Endothelial cell of hepatic sinusoid (primary cell): ENCODE data around the gene C1QL2.

ENCODE experiments used
- in situ Hi-C: cut with HindIII; loops from 2 replicates; pipeline ENCODE4 v1.10.0; 2017; ENCODE audit warnings: low sequenced_read_pairs

C1QL2 gene

GRCh38 chr2:119179991-119180390 is 21.4 kb upstream of the C1QL2 start:
- in situ Hi-C loops, result loop anchor here (5.0 kb wide), 1 partner anchor 63 kb away; no protein-coding TSS in a partner anchor

DNA sequence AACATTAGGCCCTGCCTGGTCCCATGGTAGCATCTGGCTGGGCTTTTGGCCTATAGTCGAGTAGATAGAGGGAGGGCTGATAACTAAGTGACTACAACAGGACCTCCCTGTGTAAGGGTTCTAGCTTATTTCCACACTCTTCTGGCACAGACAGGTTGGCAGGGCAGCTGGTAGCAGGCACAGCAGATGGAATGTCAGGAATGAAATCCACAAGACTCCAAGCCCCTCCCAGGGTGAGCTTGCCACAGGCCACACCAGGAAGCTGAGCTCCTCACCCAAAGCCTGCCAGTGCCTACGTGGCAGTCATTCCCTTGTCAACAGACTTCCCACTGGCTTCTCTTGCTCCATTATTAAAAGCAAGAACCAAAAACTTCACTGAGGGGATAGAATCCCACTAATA is 20.7 kb upstream of the C1QL2 start:
- in situ Hi-C loops, result no loop called here

DNA sequence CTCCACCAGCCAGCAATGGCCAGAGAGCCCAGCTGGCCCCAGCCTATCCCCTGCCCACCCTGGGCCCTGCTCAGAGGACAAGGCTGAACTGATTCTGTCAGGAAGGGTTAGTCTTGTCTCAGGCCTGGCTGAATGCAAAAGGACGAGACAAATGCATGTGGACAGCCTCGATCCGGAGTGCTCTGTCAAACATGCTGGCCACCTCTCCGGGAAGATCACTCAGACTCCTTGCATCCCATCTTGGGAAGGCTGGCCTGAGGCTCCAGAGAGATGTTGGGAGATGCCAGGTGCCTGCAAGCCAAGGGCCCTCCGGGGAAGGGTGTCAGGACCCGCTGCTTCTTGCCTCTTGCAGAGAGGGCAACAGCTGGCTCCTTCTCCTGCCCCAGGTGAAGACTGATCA is 20.2 kb upstream of the C1QL2 start:
- in situ Hi-C loops, result no loop called here

GRCh38 chr2:119177838-119178190 is 19.3 kb upstream of the C1QL2 start:
- in situ Hi-C loops, result no loop called here

DNA sequence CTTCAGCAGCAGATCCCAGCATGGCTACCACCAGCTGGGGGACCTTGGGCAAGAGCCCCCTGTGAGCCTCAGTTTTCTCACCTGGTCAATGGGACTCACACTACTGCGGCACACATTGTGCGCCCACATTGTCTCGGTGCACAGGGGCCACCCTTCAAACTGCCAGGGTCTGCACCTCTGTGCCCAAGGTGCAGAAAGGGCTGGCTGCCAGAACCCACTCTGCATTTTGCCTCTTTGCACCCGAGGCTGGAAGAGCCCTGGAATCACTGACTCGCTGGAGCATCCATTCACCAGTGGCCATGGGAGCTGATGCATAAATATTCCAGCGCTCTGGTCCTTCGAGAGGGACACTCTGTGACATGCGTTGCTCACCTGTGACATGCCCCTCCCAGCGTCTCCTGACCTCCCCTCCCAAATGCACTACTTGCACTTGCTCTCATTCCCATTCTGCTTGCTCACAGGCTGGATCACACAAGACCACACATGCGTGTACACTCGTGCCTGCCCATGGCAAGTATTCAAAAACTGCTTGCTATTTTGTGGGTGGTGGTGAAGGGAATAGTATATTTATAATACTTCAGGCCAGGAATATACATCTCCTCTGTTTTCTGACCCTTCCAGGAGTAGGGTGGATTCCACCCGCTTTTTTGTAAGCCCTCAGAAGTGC is 18.8 kb upstream of the C1QL2 start:
- in situ Hi-C loops, result no loop called here

DNA sequence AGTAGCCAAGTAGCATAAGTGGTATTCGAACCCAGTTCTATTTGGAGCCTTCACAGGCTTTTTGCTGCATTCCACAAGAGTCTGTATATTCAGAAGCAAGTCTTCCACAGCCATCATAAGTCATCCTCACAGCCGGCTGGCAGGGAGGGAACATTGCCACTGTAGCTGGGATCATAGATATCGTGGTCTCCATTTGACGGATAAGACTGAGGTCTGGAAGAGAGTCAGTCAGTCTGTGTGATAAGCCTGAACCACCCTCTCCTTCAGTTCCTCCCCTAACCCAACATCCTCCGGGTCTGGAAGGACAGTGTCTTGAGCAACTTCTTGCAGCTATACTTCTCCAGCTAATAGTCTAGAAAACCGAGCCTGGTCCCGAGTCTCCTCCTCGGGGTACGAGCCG is 17.0 kb upstream of the C1QL2 start:
- in situ Hi-C loops, result no loop called here

DNA sequence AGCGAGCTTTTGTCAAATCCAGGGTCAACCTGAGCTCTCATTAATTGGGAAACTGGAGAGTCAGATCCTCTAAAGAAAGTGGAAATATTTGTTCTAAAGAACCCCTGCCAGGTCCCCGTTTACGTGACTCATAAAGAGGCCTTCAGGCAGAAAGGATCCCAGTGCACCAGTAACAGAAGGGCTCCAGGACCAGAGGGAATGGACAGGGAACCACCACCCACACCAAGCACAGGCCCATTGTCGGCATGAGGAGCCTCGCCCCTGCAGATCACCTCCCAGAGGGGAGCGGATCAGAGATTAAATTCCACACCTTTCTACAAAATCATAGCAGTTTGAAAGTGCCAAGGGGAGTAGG is 16.4 kb upstream of the C1QL2 start:
- in situ Hi-C loops, result no loop called here

DNA sequence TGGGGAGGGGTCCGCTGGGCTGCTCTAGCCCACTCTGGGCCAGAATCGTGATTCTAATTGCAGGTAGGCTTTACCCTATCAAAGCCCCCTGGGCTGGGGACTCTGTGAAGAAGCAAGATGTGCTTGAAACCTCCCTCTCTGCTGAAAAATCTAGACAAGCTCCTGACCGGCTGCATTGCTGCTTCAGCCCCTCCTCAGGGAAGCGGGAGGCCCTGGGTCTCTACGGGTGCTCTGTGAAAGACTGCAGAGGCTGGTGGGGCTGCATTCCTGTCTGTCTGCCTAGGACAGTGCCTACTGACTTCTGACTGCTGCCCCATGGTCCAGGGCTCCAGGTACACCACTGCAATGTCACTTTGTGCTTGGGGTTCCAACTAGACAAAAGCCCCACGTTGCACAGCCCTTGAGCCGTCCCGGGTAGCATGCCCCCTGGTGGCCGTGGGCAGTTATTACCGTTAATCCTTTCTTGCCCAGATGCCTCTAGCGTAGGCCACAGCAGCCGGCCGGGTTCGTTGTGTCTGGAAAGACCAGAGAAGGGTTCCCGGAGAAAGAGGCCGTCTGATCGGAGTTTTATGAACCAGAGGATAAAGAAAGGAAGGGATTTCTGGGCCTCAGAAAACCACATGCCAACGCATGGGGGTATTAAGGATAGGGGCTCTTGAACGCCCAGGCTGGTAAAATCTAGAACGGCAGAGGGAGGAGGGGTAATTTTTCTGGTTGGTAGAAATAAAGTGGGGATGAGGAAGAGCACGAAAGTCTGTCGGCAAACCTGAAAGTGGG is 15.9 kb upstream of the C1QL2 start:
- in situ Hi-C loops, result no loop called here

DNA sequence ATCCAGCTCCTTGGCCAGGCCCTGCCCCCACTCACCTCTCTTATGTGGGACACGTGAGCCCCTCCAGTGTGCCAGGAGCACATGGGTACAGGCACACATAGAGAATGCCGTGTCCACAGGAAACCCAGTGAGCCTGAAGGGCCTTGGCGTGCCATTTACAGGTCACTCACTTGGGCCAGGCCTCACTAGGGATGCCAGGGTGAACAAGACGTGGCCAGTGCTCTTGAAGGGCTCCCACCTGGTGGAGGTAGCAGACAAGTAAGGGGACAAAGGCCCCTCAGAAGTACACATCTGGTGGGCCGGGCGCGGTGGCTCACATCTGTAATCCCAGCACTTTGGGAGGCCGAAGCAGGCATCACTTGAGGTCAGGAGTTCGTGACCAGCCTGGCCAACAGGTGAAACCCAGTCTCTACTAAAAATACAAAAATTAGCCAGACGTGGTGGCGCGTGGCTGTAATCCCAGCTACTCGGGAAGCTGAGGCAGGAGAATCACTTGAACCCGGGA is 15.1 kb upstream of the C1QL2 start:
- in situ Hi-C loops, result no loop called here

DNA sequence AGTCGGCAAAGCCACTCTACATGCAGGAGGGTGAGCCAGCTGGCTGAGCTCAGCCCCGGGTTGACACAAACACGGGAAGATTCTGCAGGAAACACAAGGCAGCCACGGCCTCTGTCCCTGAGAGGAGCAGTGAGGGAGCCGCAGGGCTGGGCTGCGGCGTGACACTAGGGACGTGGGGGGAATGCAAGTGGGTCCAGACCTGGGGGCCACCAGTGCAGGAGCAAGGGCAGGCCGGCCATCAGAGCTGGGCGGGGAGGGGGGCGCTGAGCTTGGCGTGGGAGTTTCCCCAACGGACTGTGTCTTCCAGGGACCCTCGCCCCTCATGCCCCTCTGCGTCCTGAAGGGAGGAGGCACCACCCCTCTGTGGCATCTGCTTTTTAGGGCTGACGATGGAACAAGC is 12.0 kb upstream of the C1QL2 start:
- in situ Hi-C loops, result no loop called here

DNA sequence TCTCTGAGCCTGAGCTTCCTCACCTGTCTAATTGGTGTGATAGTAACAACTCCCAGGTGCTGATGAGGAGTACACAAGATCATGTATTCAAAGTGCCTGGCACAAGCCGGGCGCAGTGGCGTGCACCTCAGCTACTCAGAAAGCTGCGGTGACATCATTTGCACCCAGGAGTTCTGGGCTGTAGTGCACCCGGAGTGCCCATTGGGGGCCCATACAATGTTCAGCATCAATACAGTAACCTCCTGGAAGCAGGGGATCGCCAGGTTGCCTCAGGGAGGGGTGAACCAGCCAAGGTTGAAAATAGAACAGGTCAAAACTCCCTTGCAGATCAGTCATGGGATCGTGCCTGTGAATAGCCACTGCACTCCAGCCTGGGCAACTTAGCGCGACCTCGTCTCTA is 11.2 kb upstream of the C1QL2 start:
- in situ Hi-C loops, result loop anchor here (5.0 kb wide), 1 partner anchor 88 kb away; no protein-coding TSS in a partner anchor

DNA sequence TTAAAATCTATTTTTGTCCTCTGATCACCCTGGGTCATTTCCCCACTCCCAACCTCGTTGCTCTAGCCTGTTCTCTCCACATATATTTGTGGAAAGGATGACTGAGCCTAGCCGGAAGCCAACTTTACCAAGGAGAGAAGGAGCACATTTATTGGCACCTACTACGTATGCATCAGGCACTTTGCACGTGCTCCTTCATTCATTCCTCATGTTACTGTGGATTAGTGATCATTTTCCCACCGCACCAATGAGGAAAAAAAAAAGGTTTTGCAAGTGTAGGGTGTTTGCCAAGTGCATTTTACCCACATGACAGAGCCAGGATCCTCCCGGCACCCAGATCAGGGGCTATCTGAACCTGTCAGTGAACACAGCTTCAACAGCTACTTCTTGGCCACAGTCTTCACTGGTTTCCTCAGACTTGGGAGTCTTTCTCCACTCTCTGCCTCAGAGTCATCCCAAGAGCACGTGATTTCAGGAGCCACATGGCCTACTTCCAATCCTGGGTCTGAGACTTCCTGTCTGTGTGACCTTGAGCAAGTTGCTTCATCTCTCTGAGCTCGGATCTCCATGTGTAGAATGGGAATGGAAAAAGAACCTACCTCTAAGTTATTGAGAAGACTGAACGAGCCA is 1.9 kb upstream of the C1QL2 start:
- in situ Hi-C loops, result no loop called here

GRCh38 chr2:119157850-119158511 is 570 bp downstream of the C1QL2 start:
- in situ Hi-C loops, result no loop called here

GRCh38 chr2:119156891-119157773 is 1.4 kb downstream of the C1QL2 start:
- in situ Hi-C loops, result no loop called here

- in situ Hi-C loops, result no loop called here
These were observed 2.3 kb downstream of the C1QL2 start for GRCh38 chr2:119156105-119156890.

- in situ Hi-C loops, result no loop called here
These were observed 2.9 kb downstream of the C1QL2 start for GRCh38 chr2:119155633-119156032.

GRCh38 chr2:119154076-119154475 is 4.5 kb downstream of the C1QL2 start:
- in situ Hi-C loops, result no loop called here

GRCh38 chr2:119149611-119150010 is 8.9 kb downstream of the C1QL2 start:
- in situ Hi-C loops, result no loop called here

GRCh38 chr2:119147776-119148715 is 10.5 kb downstream of the C1QL2 start:
- in situ Hi-C loops, result no loop called here
